Glutamatergic neuron (in vitro differentiated cells): ENCODE measurements around the gene ATRN. TPM values are rescaled to one million over a fixed set of nuclear protein-coding genes. Genes with fewer than 3 reads are reported as not detected.

Experiments used
- DNase-seq: peaks from one replicate; pipeline ENCODE4 v3.0.0; 2022
- H3K27ac Mint-ChIP-seq: one replicate; pipeline ENCODE4 v1.8.0; 2020; ENCODE audit warnings: mild to moderate bottlenecking, mixed read lengths, inconsistent platforms; ENCODE audit not compliant: unreplicated experiment
- H3K27me3 Mint-ChIP-seq: one replicate; pipeline ENCODE4 v1.8.0; 2020; ENCODE audit warnings: mild to moderate bottlenecking, moderate library complexity, mixed read lengths, inconsistent platforms; ENCODE audit not compliant: unreplicated experiment
- H3K36me3 Mint-ChIP-seq: one replicate; pipeline ENCODE4 v1.8.0; 2020; ENCODE audit warnings: mild to moderate bottlenecking, mixed read lengths, inconsistent platforms; ENCODE audit not compliant: unreplicated experiment
- H3K4me1 Mint-ChIP-seq: one replicate; pipeline ENCODE4 v1.8.0; 2020; ENCODE audit warnings: mild to moderate bottlenecking, low read depth, mixed read lengths, inconsistent platforms; ENCODE audit not compliant: unreplicated experiment
- H3K4me3 Mint-ChIP-seq: one replicate; pipeline ENCODE4 v1.8.0; 2020; ENCODE audit warnings: mild to moderate bottlenecking, mixed read lengths, inconsistent platforms; ENCODE audit not compliant: unreplicated experiment
- H3K9me3 Mint-ChIP-seq: one replicate; pipeline ENCODE4 v1.8.0; 2020; ENCODE audit warnings: mild to moderate bottlenecking, moderate library complexity, mixed read lengths, inconsistent platforms; ENCODE audit not compliant: unreplicated experiment
- total RNA-seq: library from RNA; stranded (reverse); fragmentation: NEBNext Ultra II Directional; extraction: Animal tissue kit (Norgen Biotek cat#: 25700); gene quantifications from one replicate; pipeline ENCODE4 v1.2.1, GENCODE V29; 2021; ENCODE audit not compliant: unreplicated experiment
- TF ChIP-seq, protein P1 (sequence below): fragments of 200-600 bp; sonication (generic); IDR thresholded peaks from one replicate; pipeline ENCODE4 v1.5.0; 2021; ENCODE audit not compliant: partially characterized antibody, unreplicated experiment

The ATRN gene
- total RNA-seq, 1 donor from 2014 or later, result 31.1 TPM

DNA sequence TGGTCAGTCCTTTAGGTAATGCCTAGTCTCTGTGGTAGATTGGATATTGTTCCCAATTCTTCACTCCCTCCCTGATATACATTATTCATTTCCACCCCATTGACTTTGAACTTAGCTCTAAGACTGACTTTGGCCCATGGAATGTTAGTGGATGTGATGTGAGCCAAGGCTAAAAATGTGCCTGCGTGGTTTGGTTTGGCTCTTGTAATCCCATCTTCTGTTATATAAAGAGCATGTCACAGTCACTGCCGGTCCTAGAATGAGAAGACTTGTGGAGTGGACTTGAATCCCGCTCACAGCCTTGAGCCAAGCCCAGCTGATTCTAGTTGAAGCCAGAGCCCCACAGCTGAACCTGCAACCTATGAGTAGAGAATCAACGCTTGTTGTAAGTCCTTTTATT lies 39.7 kb upstream of the ATRN start:
- H3K4me3 Mint-ChIP-seq, result no peak overlapping the region
- H3K27me3 Mint-ChIP-seq, result peaks cover 6% of the 10 kb centered on the region

DNA sequence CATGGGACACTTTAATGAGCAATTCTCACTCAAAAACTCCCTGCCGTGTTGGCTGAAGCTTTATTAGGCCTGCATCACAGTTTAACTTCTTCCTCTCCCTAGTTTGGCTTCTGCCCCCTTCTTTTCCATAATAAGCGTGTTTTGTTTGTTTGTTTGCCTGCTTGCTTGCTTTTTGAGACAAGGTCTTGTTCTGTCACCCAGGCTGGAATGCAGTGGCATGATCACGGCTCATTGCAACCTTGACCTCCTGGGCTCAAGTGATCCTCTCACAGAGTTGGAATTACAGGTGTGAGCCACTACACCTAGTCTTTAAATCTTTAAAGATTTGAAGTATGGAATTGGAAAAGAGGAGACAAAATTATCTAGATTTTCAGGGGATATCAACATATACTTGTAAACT lies 38.0 kb upstream of the ATRN start:
- H3K27ac Mint-ChIP-seq, result no peak overlapping the region
- H3K4me3 Mint-ChIP-seq, result no peak overlapping the region
- H3K9me3 Mint-ChIP-seq, result peaks cover 2% of the 10 kb centered on the region
- no peaks in the 10 kb centered on the region for H3K4me1 Mint-ChIP-seq
- H3K27me3 Mint-ChIP-seq, result peaks cover 2% of the 10 kb centered on the region
- H3K36me3 Mint-ChIP-seq, result no peaks in the 10 kb centered on the region
- TF ChIP-seq, protein P1, sequence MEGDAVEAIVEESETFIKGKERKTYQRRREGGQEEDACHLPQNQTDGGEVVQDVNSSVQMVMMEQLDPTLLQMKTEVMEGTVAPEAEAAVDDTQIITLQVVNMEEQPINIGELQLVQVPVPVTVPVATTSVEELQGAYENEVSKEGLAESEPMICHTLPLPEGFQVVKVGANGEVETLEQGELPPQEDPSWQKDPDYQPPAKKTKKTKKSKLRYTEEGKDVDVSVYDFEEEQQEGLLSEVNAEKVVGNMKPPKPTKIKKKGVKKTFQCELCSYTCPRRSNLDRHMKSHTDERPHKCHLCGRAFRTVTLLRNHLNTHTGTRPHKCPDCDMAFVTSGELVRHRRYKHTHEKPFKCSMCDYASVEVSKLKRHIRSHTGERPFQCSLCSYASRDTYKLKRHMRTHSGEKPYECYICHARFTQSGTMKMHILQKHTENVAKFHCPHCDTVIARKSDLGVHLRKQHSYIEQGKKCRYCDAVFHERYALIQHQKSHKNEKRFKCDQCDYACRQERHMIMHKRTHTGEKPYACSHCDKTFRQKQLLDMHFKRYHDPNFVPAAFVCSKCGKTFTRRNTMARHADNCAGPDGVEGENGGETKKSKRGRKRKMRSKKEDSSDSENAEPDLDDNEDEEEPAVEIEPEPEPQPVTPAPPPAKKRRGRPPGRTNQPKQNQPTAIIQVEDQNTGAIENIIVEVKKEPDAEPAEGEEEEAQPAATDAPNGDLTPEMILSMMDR, result no peak
- DNase-seq, result no peak

More for the DNA sequence above, 39.7 kb upstream of the ATRN start:
- Mint-ChIP-seq H3K9me3 (peaks cover 2% of the 10 kb centered on the region), H3K27ac (no peak overlapping the region), H3K36me3 (no peaks in the 10 kb centered on the region), H3K4me1 (no peaks in the 10 kb centered on the region)
- TF ChIP-seq, protein P1, result no peak
- no peak for DNase-seq

DNA sequence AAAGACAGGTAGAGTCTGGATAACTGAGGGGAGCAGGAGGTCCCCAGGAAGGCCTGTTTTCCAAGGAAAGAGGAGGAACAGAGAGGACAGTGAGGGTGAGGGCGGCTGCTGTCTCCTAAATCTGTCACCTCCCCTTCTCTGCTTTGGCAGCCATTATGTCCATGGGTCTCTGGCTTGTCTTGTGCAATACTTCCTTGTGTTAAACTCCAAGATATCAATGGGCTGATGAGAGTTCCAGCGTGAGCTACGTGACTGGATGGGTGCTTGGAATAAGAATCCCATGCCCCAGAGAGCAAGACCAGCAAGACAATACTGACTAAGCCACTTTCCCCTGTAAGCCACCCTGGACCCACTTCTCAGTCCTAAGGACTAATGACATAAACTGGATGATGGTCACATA lies 37.1 kb upstream of the ATRN start:
- Mint-ChIP-seq H3K9me3 (peaks cover 2% of the 10 kb centered on the region), H3K36me3 (no peaks in the 10 kb centered on the region), H3K4me3 (no peak overlapping the region), H3K27me3 (peaks cover 2% of the 10 kb centered on the region), H3K4me1 (no peaks in the 10 kb centered on the region), H3K27ac (no peak overlapping the region)
- no peak for DNase-seq
- TF ChIP-seq, protein P1, result no peak

DNA sequence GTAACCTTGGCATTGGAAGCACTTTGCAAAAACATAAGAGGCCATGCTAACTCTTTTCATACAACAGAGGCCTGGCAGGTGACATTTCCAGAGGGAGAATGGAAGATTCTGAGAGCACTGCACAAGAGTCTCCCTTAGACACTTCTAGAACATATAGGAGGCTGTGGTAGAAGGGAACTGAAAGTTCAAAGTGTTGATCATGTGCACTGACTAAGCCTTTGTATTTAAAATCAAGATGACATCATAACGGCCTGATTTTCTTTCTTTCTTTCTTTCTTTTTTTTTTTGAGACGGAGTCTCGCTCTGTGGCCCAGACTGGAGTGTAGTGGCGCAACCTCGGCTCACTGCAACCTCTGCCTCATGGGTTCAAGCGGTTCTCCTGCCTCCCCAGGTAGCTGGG lies 36.6 kb upstream of the ATRN start:
- TF ChIP-seq, protein P1, result no peak
- H3K9me3 Mint-ChIP-seq, result peaks cover 2% of the 10 kb centered on the region
- H3K27me3 Mint-ChIP-seq, result peaks cover 2% of the 10 kb centered on the region
- H3K4me1 Mint-ChIP-seq, result no peaks in the 10 kb centered on the region
- no peak overlapping the region for H3K27ac Mint-ChIP-seq
- no peaks in the 10 kb centered on the region for H3K36me3 Mint-ChIP-seq
- no peak overlapping the region for H3K4me3 Mint-ChIP-seq
- no peak for DNase-seq

DNA sequence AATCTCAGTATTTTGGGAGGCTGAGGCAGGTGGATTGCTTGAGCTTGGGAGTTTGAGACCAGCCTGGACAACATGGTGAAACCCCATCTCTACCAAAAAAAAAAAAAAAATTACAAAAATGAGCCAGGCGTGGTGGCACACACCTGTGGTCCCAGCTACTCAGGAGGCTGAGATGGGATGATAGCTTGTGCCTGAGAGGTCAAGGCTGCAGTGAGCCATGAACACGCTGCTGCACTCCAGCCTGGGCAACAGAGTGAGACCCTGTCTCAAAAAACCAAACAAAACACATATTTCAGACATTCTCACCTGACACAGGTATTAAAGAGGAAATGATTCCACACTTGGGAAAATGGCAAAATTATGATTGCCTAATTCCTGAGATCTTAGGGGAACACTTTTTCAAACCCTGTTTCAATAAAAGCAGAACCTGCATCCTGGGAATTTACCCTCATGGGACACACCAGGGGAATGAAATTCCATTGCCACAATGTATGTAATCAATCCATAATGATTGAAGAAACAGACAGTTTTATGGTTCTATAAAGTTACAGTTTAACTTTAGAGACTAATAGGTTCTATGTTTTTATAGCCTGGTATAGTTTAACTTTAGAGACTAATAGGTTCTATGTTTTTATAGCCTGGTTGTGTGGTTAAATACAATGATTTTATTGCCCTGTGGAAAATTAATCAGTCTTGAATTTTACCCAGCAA lies 33.8 kb upstream of the ATRN start:
- H3K36me3 Mint-ChIP-seq, result no peaks in the 10 kb centered on the region
- no peak for DNase-seq

More for the DNA sequence above, 33.8 kb upstream of the ATRN start:
- Mint-ChIP-seq H3K4me1 (no peaks in the 10 kb centered on the region), H3K27ac (no peak overlapping the region), H3K27me3 (peaks cover 2% of the 10 kb centered on the region), H3K4me3 (no peak overlapping the region), H3K9me3 (peaks cover 4% of the 10 kb centered on the region)
- TF ChIP-seq, protein P1, result no peak
